ENCODE measurements around the gene SET.

DNA sequence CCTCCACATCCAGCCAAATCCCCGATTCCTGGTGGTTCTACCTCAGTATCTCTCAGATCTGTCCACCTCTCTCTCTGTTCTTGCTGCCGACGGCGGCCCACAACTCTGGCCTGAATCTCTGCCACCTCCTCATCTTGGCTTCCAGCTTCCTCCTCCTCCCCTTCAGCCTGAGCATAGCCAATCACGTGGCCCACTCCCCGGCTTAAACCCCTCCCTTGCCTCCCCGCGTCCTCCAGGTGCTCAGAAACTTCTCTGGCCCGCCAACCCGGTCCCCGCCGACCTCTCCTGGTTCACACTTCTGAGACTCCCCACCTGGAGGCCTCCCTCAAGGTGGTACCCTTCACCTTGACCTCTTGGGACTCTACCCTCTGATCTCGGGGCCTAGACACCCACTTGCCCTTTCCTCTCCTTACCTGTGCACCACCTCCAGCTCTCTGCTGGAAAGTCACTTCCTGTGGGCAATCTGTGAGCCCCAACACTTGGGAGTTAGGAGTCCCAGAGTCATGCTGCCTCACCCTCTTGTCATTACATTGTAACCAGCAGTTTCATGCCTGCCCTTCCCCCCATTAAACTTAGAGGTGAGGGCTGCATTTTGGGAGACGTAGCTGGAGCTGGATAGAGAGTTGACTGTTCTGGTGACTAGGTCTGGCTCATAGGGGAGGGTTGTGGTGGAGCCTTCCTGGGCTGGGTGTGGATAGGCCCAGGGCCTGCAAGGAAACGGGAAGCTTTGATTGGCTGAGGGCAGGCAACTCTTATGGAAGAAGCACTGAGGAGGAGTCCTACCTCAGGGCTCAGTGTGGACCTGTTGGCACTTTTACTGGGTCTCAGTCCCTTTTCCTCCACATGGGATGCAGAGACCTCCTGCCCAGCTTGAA, 4.5 kb upstream of the SET start:
- TF ChIP-seq EZH2 (IDR thresholded peaks at IDR 0.05; ENCODE audit: low read depth): no peak
- TF ChIP-seq CTCF (conservative IDR thresholded peaks at IDR 0.05): no peak

Measured in PC-9 (cell line).